ENCODE measurements around the gene CRELD2.
"Not testable (repeated sequence)": the region's sequence is repeated elsewhere in the genome, so short reads cannot be mapped to it uniquely, and the experiment has no call there.

The CRELD2 gene

DNA sequence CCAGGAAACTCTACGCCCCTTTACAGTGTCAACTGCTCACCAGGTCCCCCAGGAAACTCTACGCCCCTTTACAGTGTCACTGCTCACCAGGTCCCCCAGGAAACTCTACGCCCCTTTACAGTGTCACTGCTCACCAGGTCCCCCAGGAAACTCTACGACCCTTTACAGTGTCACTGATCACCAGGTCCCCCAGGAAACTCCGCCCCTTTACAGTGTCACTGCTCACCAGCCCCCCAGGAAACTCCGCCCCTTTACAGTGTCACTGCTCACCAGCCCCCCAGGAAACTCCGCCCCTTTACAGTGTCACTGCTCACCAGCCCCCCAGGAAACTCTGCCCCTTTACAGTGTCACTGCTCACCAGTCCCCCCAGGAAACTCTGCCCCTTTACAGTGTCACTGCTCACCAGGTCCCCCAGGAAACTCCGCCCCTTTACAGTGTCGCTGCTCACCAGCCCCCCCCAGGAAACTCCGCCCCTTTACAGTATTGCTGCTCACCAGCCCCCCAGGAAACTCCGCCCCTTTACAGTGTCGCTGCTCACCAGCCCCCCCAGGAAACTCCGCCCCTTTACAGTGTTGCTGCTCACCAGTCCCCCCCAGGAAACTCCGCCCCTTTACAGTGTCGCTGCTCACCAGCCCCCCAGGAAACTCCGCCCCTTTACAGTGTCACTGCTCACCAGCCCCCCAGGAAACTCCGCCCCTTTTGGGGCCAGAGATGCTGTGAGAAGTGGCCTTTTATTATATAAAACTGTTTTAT lies 26.8 kb downstream of the CRELD2 start:
- DNase-seq (ENCODE audit: low read depth, low spot score), result not testable (repeated sequence)

DNA sequence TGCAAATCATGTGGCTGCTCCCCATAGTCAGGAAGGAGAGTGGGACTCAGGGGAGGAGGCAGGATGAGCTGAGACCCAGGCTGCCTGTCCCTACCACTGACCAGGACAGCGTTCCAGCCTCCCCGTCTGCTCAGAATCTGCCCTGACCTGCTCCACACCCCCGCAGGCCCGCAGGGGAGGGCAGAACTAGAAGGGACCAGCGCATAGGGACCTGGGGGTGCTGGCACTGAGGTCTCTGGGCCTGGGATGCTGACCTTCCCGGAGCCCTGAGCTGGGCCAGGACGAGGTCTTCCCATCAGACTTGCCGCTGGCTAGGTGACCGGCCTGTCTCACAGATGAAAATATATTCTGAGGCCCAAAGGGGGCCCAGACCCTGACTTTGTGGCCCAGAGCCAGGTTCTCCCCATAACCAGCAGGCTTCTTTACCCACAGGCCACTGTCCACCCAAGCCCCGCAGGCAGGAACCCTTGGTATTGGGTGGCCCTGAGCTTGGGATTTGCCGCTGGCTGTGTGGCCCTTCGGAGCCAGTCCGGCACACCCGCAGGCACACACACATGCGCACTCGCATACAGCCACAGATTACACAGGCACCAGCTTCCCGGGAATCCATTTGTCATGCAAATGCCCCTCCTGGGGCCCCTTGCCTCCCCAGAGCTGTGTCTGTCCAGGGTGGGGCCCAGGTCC lies 28.3 kb downstream of the CRELD2 start:
- DNase-seq (ENCODE audit: low read depth, low spot score), result no peak

- DNase-seq (ENCODE audit: low read depth, low spot score), result no peak
Measured at GRCh38 chr22:49947296-49947622, 28.8 kb downstream of the CRELD2 start.

DNA sequence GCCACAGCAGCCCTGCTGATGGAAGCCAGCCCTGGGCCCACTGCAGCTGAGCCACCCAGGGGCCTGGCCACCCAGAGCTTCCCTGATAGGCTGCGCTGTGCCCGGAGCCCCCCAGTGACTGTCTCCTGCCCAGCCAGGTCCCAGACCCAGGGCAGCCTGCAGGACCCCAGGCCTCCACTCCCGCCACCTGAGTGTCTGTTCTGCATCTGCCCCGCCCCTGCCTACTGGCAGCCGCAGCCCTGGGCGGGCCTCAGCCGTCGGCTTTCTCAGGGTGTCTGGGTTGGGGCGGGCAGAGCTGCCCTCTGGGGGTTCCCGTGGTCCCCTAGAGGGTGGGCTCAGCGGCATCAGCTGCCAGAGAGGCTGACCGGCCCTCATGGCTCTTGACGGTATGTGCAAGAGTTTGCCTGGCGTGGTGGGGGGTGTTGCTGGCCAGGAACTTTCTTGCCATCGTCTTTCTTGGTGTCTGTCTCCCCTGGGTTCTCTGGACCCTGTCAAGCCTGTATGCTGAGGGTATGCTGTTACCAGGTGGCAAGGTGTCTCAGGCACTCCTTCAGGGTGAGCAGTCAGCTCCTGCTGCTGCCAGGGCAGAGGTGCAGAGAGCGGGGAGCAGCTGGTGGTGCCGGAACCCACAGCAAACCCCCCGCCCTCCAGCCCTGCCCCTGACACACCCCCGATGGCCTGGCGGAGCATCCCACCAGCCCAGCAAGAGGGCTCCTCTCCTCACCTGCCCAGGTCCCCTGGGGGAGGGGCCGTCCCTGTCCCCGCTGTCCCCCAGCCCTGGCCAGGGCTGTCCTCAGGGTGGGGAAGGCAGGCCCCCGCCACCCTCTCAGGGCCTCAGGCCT lies 29.9 kb downstream of the CRELD2 start:
- DNase-seq (ENCODE audit: low read depth, low spot score), result no peak

- DNase-seq (ENCODE audit: low read depth, low spot score), result no peak
Measured at GRCh38 chr22:49948958-49949913, 30.8 kb downstream of the CRELD2 start.

DNA sequence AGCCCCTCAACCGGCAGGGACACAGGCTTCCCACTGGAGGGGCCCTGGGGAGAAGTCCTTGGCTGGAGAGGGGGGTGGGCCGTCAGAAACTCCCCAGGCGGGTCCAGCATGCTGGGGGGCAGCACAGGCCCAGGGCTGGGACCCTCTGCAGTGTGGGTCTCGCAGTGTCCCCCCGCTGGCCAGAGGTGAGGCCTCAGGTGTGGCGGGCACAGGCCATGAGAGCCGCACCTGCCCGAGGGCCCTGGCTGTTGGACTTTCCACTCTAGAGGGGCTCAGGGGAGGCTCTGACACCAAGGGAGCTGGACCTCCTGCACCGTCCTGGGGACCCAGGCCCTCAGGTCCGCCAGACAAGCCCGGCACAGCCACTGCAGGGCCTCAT lies 31.5 kb downstream of the CRELD2 start:
- DNase-seq (ENCODE audit: low read depth, low spot score), result no peak

DNA sequence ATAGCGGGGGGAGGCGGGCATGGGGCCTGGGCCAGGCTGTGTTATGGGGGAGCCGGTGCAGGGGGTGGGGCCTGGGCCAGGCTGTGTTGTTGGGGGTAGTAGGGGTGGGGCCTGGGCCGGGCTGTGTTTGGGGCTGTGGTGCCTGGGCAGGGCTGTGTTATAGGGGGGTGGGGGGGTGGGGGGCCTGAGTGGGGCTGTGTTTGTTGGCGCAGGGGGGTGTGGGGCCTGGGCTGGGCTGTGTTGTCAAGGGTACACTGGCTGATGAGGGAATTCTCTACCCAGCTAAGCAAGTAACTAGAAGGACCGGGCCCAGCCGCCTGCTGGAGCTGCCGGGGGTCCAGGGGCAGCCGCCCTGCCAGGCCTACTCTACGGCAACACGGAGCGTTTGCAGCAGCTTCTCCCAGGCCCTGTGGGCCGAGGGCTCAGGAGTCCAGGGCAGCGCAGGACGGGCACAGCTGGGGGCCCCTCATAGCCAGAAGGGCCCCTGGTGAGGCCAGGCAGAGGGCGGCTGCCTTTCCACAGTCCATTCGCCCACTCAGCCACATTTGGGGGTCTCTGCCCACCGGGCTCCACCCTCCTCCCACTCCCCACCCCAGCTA lies 32.1 kb downstream of the CRELD2 start:
- DNase-seq (ENCODE audit: low read depth, low spot score), result no peak

DNA sequence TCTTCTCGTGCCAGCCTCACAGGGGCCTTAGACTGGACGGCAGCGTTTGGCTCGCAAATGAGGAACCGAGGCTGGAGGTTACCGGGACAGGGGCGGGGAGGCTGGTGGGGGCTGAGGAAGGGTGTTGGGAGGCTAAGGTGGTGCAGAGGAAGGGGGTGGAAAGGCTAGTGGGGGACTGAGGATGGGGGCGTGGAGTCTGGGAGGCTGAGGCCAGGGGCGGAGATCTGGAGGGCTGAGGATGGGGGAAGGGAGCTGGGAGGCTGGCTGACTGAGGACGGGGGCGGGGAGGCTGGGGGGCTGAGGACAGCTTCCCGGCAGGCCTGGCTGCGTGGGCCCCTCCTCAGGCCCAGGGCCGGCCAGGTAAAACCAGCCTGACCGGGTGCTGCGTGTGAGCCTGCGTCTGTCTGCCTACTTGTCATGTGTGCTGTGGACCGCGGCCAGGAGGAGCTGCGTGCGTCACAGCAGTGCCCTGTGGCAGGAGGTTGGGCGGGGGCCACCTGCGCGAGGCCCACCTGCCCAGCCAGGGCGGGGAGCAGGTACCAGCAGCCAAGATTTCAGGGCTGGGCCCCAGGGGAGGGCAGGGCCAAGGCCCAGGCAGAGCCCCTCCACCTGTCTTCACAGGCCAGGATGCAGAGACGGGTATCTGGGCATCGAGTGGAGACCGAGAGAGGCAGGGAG lies 32.7 kb downstream of the CRELD2 start:
- no peak for DNase-seq (ENCODE audit: low read depth, low spot score)

DNA sequence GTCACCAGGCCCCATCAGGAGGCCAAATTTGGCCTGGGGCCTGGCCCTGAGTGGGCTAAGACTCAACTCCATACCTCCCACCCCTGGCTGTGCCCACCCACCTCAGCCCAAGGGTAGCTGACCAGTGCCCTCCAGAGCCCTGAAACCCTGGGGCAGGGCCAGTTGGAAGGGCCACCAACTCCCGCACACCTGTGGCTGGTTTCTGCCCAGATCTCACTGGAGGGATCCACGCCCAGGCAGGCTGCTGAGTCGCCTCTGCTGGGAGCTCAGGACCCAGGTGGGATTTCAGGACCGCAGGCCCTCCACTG lies 33.2 kb downstream of the CRELD2 start:
- no peak for DNase-seq (ENCODE audit: low read depth, low spot score)

- no peak for DNase-seq (ENCODE audit: low read depth, low spot score)
Measured at GRCh38 chr22:49951986-49952896, 33.8 kb downstream of the CRELD2 start.

GRCh38 chr22:49953027-49953679 lies 34.7 kb downstream of the CRELD2 start:
- DNase-seq (ENCODE audit: low read depth, low spot score), result no peak

DNA sequence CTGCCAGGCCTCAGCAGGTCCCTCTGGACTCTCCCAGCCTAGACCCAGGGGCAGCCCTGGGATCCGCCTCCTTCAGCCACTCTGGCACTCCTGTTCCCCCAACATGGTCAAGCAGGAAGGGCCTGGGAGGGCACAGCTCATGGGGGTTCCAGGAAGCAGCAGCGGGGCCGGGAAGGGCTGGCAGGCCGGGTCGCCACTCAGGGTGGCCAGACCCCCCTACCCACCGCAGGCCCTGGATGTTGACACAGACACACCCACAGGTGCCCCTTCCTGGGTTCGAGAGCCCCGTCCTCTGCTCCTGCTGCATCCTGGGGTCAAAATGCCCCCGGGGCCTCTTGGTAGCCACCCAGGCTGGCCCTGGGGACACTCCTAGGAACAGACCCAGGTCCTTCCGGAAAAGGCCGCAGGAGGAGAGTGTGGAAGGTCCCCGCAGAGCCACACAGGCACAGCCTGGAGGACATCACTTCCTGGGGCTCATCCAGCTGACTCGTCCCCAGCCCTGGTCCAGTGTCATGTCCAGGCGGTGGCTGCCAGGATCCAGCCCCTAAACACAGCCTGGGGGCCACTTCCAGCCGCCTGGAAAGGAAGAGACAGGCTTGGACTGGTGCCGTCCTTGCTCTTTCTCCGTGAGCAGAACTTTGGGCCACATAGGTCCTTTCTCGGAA lies 35.4 kb downstream of the CRELD2 start:
- no peak for DNase-seq (ENCODE audit: low read depth, low spot score)

DNA sequence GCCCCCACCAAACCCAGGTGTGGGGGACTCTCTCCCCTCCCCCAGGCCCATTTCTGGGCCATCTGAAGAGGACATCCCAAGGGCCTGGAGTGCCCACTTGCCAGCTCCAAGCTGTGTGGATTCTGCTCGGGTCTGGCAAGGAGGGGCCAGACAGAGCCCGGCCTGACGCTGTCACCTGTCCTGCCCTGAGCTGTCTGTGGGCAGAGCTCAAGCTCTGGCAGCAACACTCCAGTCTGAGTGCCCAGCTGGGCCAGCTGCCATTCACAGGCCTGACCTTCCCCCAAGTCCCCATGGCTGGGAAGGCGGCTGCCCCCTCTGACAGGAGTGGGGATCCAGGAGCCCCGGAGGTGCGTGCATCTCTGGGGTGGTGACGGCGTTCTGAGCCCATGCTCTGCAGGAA lies 35.9 kb downstream of the CRELD2 start:
- DNase-seq (ENCODE audit: low read depth, low spot score), result no peak

DNA sequence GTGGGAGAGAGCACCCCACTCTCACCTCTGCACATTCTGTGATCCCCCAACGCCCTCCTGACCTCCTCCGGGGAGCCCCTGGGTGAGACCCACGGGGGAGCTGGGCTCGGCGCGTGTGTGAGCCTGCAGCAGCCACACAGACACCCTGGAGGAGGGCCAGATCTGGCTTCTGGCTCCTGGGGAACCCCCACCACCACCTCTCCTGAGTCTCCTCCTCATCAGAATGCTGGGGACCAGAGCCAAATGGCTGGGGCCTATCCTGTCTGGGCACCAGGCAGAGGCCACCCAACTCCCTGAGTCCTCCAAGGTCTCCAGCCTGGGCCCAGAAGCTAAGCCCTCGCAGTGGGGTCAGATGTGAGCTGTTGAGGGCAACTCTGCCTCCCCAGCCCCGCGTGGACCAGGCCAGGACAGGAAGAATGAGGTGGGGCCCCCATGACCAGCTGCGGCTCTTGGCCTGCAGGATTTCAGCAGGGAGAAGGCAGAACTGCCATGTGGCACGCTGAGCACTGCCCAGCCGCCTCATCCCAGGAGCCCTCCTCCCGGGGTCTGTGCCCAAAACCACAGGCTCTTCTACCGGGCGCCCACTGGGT lies 36.7 kb downstream of the CRELD2 start:
- no peak for DNase-seq (ENCODE audit: low read depth, low spot score)

- no peak for DNase-seq (ENCODE audit: low read depth, low spot score)
Measured at GRCh38 chr22:49955581-49956417, 37.4 kb downstream of the CRELD2 start.

DNA sequence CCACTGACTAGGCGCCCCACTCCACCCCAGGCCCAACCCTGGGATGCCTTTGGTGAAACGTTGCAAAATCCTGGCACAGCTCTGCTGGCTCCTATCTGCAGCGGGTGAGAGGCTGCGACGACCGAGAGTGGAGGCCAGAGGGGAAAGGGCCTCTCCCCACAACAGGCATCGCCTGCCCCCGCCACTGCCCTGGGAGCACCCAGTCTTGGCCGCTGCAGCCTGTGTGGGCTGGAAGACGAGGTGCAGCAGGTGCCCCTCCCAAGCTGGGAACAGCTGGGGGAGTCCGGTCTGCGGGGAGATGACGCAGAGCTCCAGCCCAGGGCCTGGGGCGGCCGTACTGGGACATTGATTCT lies 38.0 kb downstream of the CRELD2 start:
- DNase-seq (ENCODE audit: low read depth, low spot score), result no peak
